WTC11 (cell line): ENCODE results near the gene MDFIC2.

Experiments used
- TF ChIP-seq, protein P1 (sequence below): fragments of 200-600 bp; IDR thresholded peaks from 2 replicates; pipeline ENCODE4 v1.8.0; 2022; ENCODE audit warnings: antibody characterized with exemption
- TF ChIP-seq, protein P2 (sequence below): sonication (generic); formaldehyde crosslinking; conservative IDR thresholded peaks from 2 replicates; pipeline ENCODE4 v1.8.1; 2022; ENCODE audit warnings: mild to moderate bottlenecking, missing genetic modification reagents
- TF ChIP-seq, protein P3 (sequence below): sonication (generic); formaldehyde crosslinking; IDR thresholded peaks from 2 replicates; pipeline ENCODE4 v1.8.0; 2022; ENCODE audit warnings: mild to moderate bottlenecking, missing genetic modification reagents

DNA sequence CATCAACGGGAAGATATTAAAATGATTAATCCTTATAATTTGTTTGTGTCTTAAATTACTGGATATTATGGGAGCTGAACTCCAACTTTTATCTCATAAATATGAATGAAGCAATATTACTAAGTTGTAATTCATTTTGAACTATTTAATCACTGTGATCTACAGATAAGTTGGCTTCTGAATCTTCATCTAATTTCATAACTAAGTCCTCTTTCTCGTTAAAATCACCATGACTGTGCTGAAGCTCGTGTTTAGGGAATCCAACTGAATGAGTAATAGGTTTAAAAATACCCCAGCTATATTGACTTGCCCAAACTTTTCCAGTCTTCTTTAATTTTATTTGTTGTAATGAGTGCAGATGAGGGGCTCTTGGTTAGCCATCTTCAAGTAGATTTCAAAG is 14.1 kb downstream of the MDFIC2 start:
- TF ChIP-seq, protein P1, sequence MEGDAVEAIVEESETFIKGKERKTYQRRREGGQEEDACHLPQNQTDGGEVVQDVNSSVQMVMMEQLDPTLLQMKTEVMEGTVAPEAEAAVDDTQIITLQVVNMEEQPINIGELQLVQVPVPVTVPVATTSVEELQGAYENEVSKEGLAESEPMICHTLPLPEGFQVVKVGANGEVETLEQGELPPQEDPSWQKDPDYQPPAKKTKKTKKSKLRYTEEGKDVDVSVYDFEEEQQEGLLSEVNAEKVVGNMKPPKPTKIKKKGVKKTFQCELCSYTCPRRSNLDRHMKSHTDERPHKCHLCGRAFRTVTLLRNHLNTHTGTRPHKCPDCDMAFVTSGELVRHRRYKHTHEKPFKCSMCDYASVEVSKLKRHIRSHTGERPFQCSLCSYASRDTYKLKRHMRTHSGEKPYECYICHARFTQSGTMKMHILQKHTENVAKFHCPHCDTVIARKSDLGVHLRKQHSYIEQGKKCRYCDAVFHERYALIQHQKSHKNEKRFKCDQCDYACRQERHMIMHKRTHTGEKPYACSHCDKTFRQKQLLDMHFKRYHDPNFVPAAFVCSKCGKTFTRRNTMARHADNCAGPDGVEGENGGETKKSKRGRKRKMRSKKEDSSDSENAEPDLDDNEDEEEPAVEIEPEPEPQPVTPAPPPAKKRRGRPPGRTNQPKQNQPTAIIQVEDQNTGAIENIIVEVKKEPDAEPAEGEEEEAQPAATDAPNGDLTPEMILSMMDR = no peak
- TF ChIP-seq, protein P2, sequence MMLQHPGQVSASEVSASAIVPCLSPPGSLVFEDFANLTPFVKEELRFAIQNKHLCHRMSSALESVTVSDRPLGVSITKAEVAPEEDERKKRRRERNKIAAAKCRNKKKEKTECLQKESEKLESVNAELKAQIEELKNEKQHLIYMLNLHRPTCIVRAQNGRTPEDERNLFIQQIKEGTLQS (CRISPR knock-in tag) = no peak
- TF ChIP-seq, protein P3, sequence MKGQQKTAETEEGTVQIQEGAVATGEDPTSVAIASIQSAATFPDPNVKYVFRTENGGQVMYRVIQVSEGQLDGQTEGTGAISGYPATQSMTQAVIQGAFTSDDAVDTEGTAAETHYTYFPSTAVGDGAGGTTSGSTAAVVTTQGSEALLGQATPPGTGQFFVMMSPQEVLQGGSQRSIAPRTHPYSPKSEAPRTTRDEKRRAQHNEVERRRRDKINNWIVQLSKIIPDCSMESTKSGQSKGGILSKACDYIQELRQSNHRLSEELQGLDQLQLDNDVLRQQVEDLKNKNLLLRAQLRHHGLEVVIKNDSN (CRISPR knock-in tag) = no peak
